Measurements from ENCODE around the gene CLRN1.

CLRN1 gene

DNA sequence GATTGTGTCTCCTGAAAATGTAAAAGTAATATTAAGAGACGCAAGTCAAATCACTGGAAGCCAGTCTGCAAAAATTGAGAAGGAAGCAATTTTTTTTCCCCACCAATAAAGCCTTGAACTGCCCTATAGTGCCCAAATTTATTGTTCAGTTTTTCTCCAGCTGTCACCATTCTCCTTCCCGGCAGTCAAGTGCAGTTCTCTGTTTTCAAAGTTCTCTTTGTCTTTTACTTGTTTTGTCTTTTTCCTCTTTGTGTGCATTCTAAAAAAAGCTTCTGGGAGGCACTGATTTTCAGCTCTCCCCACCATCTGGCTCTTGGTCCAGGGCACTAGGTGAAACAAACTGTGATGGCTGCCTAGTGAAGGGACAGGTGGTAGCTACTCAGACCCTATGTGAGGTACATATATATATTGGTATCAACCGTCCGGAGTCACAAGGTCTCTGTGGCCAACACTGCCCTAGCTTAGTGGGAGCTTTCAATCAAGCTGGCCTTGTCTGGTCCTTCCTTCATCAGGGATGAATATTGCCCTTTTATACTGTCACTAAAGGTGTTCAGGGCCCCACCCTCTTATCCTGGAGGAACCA lies 6.1 kb upstream of the CLRN1 start:
- no peak for DNase-seq (ENCODE audit: low read depth in 1 of 2, low spot score in 1 of 2)

DNA sequence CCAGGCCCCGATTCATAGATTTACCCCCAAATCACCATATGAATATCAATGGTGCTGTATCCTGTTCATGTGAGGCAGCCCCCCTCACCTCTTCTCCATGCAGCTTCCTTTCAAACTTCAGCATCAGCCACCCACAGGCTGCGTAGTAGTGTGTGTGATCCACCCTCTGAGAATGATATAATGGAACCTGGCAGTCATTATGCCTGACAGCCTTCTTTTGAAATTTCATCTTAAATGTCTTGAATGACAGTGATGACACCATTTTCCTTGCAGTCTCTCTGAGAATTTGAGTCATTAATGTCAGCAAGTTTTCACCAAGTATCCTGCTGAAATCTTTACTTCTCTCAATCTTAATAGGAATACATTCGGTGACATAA lies 3.5 kb upstream of the CLRN1 start:
- DNase-seq (ENCODE audit: low read depth in 1 of 2, low spot score in 1 of 2), result no peak

DNA sequence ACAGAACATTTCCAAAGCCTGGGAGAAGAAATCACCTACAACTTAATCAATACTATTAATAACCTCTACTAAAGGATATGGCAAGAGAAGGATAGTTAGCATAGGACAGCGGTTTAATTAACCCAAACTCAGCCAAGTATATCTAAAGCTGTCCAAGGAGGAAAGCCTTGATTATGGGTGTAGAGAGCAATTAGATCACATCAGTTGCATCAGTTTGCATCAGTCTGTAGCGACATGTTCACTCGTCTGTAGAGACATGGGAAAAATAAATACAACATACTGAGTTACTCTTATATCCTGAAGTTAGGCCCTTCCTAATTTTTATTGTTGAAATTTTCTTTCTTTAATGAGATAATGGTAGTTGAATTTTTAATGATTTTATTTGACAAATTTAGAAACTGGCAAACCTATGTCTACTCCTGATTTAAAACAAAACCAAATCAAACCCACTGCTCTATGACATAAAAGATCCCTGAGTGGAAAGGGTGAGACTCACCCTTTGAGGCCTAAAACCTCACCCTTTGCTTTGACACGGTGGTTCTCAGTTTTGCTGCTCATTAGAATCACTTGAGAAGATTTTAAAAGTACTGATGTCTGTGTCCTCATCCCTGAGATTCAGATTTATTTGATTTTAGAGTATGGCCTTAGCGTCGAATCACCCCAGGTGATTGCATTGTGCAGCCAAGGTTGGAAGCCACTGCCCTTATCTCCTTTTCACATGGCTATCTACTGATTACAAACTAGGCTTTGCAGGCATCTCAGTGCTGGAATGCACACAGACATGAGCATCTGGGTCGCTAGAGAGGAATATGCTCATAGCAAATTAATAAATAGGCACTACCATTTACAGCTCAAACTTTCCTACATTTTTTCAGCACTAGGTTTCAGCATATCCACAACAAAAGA lies 2.8 kb upstream of the CLRN1 start:
- no peak for DNase-seq (ENCODE audit: low read depth in 1 of 2, low spot score in 1 of 2)

DNA sequence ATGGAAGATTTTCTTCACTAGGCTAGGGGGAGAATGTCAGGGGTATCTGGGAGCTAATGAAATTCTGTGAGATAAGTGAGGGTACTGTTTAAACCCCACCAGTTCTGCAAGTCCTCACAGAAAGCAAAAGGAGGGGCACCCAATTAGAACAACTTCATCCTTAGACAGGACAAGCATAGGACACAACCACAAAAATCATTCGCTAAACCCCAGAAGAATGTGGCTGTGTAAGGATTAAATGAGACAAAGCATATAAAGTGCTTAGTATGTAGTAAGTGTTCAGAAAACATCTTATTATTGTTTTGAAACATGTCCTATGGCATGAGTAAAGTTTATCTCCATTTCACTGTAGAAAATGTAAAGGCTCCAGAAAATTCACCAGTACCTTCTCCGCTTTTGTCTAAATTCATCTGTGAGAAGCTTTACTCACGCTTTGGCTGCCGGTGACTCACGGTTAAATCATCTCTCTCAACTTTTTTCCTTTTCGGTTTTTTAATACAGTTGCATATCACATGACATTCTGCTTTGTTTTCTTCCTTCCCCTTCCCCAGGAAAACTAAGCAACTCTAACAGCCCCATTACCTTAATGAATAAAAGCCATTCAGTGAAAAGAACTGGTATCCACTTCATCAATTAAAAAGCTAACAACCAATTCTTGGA lies 1.7 kb downstream of the CLRN1 start:
- DNase-seq (ENCODE audit: low read depth in 1 of 2, low spot score in 1 of 2), result no peak

GRCh38 chr3:150968341-150969035 lies 4.0 kb downstream of the CLRN1 start:
- no peak for DNase-seq (ENCODE audit: low read depth in 1 of 2, low spot score in 1 of 2)

GRCh38 chr3:150965436-150965835 lies 7.1 kb downstream of the CLRN1 start:
- DNase-seq (ENCODE audit: low read depth in 1 of 2, low spot score in 1 of 2), result no peak

DNA sequence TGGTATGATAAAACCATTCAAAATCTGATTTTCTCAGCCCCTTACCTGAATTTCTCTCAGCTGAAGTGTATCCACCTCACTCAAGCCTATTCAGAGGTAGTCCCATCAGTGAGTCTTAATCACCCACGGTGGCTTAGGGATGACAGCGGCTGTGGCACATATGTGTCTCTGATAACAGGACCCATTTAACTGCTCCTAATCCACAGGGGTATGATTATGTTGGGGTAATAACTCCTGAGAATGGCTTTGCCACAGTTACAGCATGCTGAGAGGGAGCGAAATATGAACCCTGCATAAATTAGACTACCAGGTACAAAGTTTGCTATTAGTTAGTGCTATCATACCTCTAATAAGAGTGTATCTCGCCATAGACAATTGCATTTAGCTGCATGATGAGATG lies 10.6 kb downstream of the CLRN1 start:
- no peak for DNase-seq (ENCODE audit: low read depth in 1 of 2, low spot score in 1 of 2)

GRCh38 chr3:150960708-150961684 lies 11.5 kb downstream of the CLRN1 start:
- DNase-seq (ENCODE audit: low read depth in 1 of 2, low spot score in 1 of 2), result no peak

DNA sequence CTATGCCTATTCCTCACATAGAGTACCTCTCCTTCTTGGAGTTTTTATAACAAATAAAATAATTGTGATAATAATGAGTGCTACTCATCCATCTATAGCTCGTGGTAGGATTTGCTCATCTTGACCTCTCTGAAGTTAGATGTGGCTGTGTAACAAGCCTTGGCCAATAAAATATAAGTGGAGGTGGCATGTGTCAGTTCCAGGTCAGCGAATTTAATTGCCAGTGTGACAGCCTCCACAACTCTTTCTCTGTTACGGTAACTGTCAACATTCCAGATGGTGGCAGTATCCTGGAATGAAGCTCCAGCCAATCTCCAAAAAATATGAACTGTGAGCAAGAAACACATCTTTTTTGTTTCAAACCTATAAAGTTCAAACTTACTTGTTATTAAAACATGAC lies 13.8 kb downstream of the CLRN1 start:
- DNase-seq (ENCODE audit: low read depth in 1 of 2, low spot score in 1 of 2), result no peak

- no peak for DNase-seq (ENCODE audit: low read depth in 1 of 2, low spot score in 1 of 2)
Observed at GRCh38 chr3:150956376-150956775, 16.2 kb downstream of the CLRN1 start.

DNA sequence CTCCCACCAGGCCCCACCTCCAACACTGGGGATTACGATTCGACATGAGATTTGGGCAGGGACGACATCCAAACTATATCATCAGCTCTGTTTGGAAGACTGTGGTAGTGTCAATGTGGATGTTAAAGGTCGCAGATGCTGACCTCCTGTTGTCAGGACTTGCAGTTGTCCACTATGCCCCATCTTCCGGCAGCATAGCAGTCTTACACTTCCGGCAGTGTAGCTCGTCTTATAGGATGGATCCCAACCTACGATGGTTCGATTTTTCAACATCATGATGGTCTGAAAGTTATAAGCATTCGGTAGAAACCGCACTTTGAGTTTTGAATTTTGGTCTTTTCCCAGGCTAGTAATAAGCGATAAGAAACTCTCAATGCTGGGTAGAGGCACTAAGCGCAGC lies 20.6 kb downstream of the CLRN1 start:
- no peak for DNase-seq (ENCODE audit: low read depth in 1 of 2, low spot score in 1 of 2)

DNA sequence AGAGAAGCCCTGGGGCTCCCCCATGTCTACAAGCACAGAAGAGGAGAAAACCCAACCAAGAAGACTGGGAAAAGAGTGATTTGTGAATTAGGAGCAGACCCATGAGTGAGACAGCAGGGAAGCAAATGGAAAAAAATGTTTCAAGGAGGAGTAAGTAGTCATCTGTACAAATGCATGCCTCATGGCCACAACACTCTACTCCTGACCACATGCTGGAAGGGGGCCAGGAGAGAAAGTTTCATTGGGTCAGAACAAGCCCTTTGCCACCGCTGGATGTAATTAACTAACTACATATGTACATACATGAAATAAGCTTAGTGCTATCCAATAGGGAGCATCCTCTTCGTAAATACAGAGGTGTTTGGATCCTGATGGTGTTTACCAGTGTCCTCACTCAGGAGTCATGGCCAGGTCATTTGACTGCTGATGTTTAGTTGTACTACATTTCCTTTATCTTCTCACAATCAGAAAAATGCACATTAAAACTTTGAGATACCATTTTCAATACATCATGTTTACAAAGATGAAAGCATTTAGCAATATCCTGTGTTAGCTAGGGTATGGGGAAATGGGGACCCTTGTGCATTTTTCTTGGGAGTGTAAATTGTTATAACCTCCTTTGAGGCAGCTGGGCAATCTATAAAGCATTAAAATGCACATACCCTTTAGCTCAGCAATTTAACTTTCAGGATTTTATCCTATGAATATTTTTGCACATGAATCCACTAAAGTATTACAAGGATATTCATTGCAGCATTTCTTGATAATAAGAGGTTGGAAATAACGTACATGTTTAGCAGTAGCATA lies 27.1 kb downstream of the CLRN1 start:
- DNase-seq (ENCODE audit: low read depth in 1 of 2, low spot score in 1 of 2), result no peak

GRCh38 chr3:150942221-150942620 lies 30.3 kb downstream of the CLRN1 start:
- no peak for DNase-seq (ENCODE audit: low read depth in 1 of 2, low spot score in 1 of 2)

DNA sequence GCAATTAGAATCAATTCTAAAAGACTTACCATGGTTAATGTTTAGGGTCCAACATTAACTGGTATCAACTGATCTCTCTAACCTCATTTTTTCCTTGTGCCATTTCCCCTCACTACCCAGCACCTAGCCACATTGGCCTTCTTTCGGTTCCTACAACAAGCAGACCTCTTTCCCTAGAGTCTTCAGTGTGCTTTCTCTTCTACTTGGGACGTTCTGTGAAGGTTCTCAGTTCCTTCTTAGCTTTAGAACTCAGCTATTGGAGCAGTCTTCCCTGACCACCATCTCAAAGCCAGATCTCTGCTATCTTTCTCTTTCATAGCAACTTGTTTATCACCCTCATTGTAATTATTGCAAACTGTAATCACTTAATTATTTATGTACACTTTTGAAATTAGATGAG lies 35.8 kb downstream of the CLRN1 start:
- DNase-seq (ENCODE audit: low read depth in 1 of 2, low spot score in 1 of 2), result no peak

- DNase-seq (ENCODE audit: low read depth in 1 of 2, low spot score in 1 of 2), result no peak
Observed at GRCh38 chr3:150933473-150933995, 39.0 kb downstream of the CLRN1 start.

GRCh38 chr3:150931745-150932144 lies 40.8 kb downstream of the CLRN1 start:
- DNase-seq (ENCODE audit: low read depth in 1 of 2, low spot score in 1 of 2), result no peak

GRCh38 chr3:150930839-150931238 lies 41.7 kb downstream of the CLRN1 start:
- DNase-seq (ENCODE audit: low read depth in 1 of 2, low spot score in 1 of 2), result no peak

GRCh38 chr3:150928234-150928633 lies 44.3 kb downstream of the CLRN1 start:
- no peak for DNase-seq (ENCODE audit: low read depth in 1 of 2, low spot score in 1 of 2)

- DNase-seq (ENCODE audit: low read depth in 1 of 2, low spot score in 1 of 2), result no peak
Observed at GRCh38 chr3:150926328-150926727, 46.2 kb downstream of the CLRN1 start.

Data from activated T-helper 1 cell treated with anti-CD3 and anti-CD28 coated beads, Interleukin-2, amount 50 U/mL, for 16 hours (primary cell).